Panc1 (cell line): ENCODE data around the gene MYCBP2. TPM values are rescaled to one million over a fixed set of nuclear protein-coding genes. Genes with fewer than 3 reads are reported as not detected.

Experiments
- ATAC-seq: fragments of 200-7000 bp; cut with Tn5 transposase; 2 replicates; pipeline ENCODE4 v1.9.1; 2020; ENCODE audit warnings: mild to moderate bottlenecking, moderate library complexity
- BruUV-seq: library from RNA; stranded (reverse); fragments of 400-500 nt; replicated peaks from 2 replicates; lab custom pipeline; 2021; lab: Mats Ljungman, UMichigan
- CTCF ChIA-PET: fragments of 300-600 bp; sonication (Branson Sonifier 250); formaldehyde crosslinking; loops from one replicate; lab custom pipeline; 2022; ENCODE audit warnings: antibody characterized with exemption; lab: Charles Lee
- POLR2A ChIA-PET: fragments of 300-600 bp; sonication (Branson Sonifier 250); formaldehyde crosslinking; loops from one replicate; lab custom pipeline; 2022; ENCODE audit warnings: antibody characterized with exemption; lab: Charles Lee
- DNase-seq: peaks from one replicate; pipeline ENCODE4 v3.0.0-alpha.2; 2010; ENCODE audit warnings: low read depth, low spot score
- H3K27ac ChIP-seq: 2 replicates; pipeline ENCODE4 v1.5.1; 2011; ENCODE audit warnings: mild to moderate bottlenecking, low read length, inconsistent platforms
- H3K27me3 ChIP-seq: fragments of 200-500 bp; sonication (Bioruptor generic); 2 replicates; pipeline ENCODE4 v1.6.0; 2014; ENCODE audit warnings: low read length, inconsistent platforms; ENCODE audit not compliant: control insufficient read depth, insufficient read depth
- H3K36me3 ChIP-seq: fragments of 200-500 bp; sonication (Bioruptor generic); 2 replicates; pipeline ENCODE4 v1.5.1; 2014; ENCODE audit warnings: inconsistent platforms, mild to moderate bottlenecking, low read length, moderate library complexity; ENCODE audit not compliant: control insufficient read depth, insufficient read depth
- H3K4me1 ChIP-seq: 2 replicates; pipeline ENCODE4 v1.5.1; 2011; ENCODE audit warnings: inconsistent platforms, mild to moderate bottlenecking, low read length, moderate library complexity; ENCODE audit not compliant: control insufficient read depth, insufficient read depth
- H3K4me3 ChIP-seq, 2 experiments: 2 replicates each; pipeline ENCODE4 v1.5.1; 2011 to 2012; ENCODE audit warnings: low read depth in 2 of 2, low read length in 2 of 2, mild to moderate bottlenecking in 2 of 2, inconsistent platforms in 1 of 2, moderate library complexity in 1 of 2
- H3K9me3 ChIP-seq: fragments of 200-500 bp; sonication (Bioruptor generic); 2 replicates; pipeline ENCODE4 v1.5.1; 2014; ENCODE audit warnings: low read depth, mild to moderate bottlenecking, inconsistent platforms, low read length, moderate library complexity; ENCODE audit not compliant: control insufficient read depth, insufficient read depth
- CTCF ChIP-seq: fragments of 450-650 bp; IDR thresholded peaks from 2 replicates; pipeline ENCODE4 v1.5.1; 2017; ENCODE audit warnings: mild to moderate bottlenecking
- POLR2AphosphoS5 ChIP-seq: IDR thresholded peaks from 2 replicates; pipeline ENCODE4 v1.6.1; 2012; ENCODE audit warnings: mild to moderate bottlenecking, low read depth, low read length, moderate library complexity
- REST ChIP-seq, 2 experiments: IDR thresholded peaks; 2 replicates each; pipeline ENCODE4 v1.6.1; 2011 to 2012; ENCODE audit warnings: low read depth in 2 of 2, control low read depth in 1 of 2, low read length in 1 of 2, mild to moderate bottlenecking in 1 of 2, moderate library complexity in 1 of 2; ENCODE audit not compliant: insufficient read depth in 1 of 2
- SIN3A ChIP-seq: IDR thresholded peaks from 2 replicates; pipeline ENCODE4 v1.6.1; 2012; ENCODE audit warnings: low read depth, mild to moderate bottlenecking, low read length, moderate library complexity, borderline replicate concordance; ENCODE audit not compliant: insufficient read depth
- TCF7L2 ChIP-seq: IDR thresholded peaks from 2 replicates; pipeline ENCODE4 v1.6.1; 2011; ENCODE audit warnings: mild to moderate bottlenecking, low read depth, low read length, inconsistent platforms
- in situ Hi-C: cut with HindIII; loops from 2 replicates; pipeline ENCODE4 v1.10.0; 2016; ENCODE audit warnings: low sequenced_read_pairs, low pct_unique_long_range_greater_than_20kb
- intact Hi-C: fragments of 100-400 bp; cut with micrococcal nuclease; formaldehyde crosslinking; loops from one replicate; pipeline ENCODE4 v1.10.0; 2022; ENCODE audit not compliant: unreplicated experiment
- total RNA-seq: library from RNA; stranded (reverse); gene quantifications from one replicate; pipeline ENCODE4 v1.2.1, GENCODE V29; 2021; ENCODE audit not compliant: unreplicated experiment

The MYCBP2 gene
- total RNA-seq, 1 experiment from 2014 or later, result 41.4 TPM

- H3K4me3 ChIP-seq, result no peak overlapping the region
- TF ChIP-seq POLR2AphosphoS5, result no peak
- no peak for TF ChIP-seq SIN3A
- no peak for TF ChIP-seq REST (IDR thresholded peaks at IDR 0.05; ENCODE audit: insufficient read depth in 1 of 2, low read depth in 2 of 2, low read length in 1 of 2)
- no peak for TF ChIP-seq CTCF
- TF ChIP-seq TCF7L2, result no peak
- intact Hi-C loops (no loop called here), in situ Hi-C loops (no loop called here)
- no peaks in the 10 kb centered on the region for H3K9me3 ChIP-seq
- ChIA-PET CTCF (no interaction called here), POLR2A (no interaction called here)
- no peaks in the 10 kb centered on the region for H3K4me1 ChIP-seq
- no peak for ATAC-seq
- no peaks in the 10 kb centered on the region for H3K27me3 ChIP-seq
- no peaks in the 10 kb centered on the region for H3K36me3 ChIP-seq
- no TSS peak for BruUV-seq
- H3K27ac ChIP-seq, result no peak overlapping the region
- no peak for DNase-seq
Measured at GRCh38 chr13:77136902-77137420, 189.9 kb downstream of the MYCBP2 start.

GRCh38 chr13:77124423-77124822 lies 202.5 kb downstream of the MYCBP2 start:
- POLR2A ChIA-PET, result no interaction called here
- Histone ChIP-seq H3K36me3 (no peaks in the 10 kb centered on the region; the same call in 1 of the 2 replicates), H3K27me3 (no peaks in the 10 kb centered on the region), H3K4me1 (no peaks in the 10 kb centered on the region), H3K4me3 (no peak overlapping the region), H3K9me3 (no peaks in the 10 kb centered on the region), H3K27ac (no peak overlapping the region)
- no peak for DNase-seq
- TF ChIP-seq SIN3A, result no peak
- no peak for TF ChIP-seq CTCF
- no peak for TF ChIP-seq REST (IDR thresholded peaks at IDR 0.05; ENCODE audit: insufficient read depth in 1 of 2, low read depth in 2 of 2, low read length in 1 of 2)
- TF ChIP-seq TCF7L2, result no peak
- no peak for TF ChIP-seq POLR2AphosphoS5
- no TSS peak for BruUV-seq
- intact Hi-C loops (no loop called here), in situ Hi-C loops (no loop called here)
- CTCF ChIA-PET, result no interaction called here
- ATAC-seq, result no peak
